IMR-90 (cell line): ENCODE data around the gene PRODH2. TPM values are rescaled to one million over a fixed set of nuclear protein-coding genes. Genes with fewer than 3 reads are reported as not detected.

ENCODE experiments used
- ATAC-seq: fragments of 200-7000 bp; cut with Tn5 transposase; 2 replicates; pipeline ENCODE4 v1.9.1; 2020; ENCODE audit warnings: low read depth, mild to moderate bottlenecking, moderate library complexity
- BruUV-seq: library from RNA; stranded (reverse); fragments of 400-500 nt; replicated peaks from 2 replicates; lab custom pipeline; 2021; lab: Mats Ljungman, UMichigan
- CTCF ChIA-PET: fragments of 300-600 bp; formaldehyde crosslinking; extraction: SDS; loops from one replicate; lab custom pipeline; 2021; ENCODE audit warnings: antibody characterized with exemption; lab: Yijun Ruan, JAX
- POLR2A ChIA-PET: fragments of 300-600 bp; sonication (Branson Sonifier 250); formaldehyde crosslinking; loops from one replicate; lab custom pipeline; 2022; ENCODE audit warnings: antibody characterized with exemption; ENCODE audit not compliant: unreplicated experiment; lab: Charles Lee
- DNase-seq: peaks from one replicate; pipeline ENCODE4 v3.0.0; 2013
- H2AFZ ChIP-seq: replicated peaks from 2 replicates; pipeline ENCODE3; 2013; ENCODE audit warnings: low read length, mild to moderate bottlenecking; ENCODE audit not compliant: poor library complexity
- H2AK5ac ChIP-seq: 2 replicates; pipeline ENCODE4 v1.6.1; 2013; ENCODE audit warnings: low read depth, low read length, inconsistent platforms
- H2AK9ac ChIP-seq: replicated peaks from 2 replicates; pipeline ENCODE3; 2013; ENCODE audit warnings: mild to moderate bottlenecking, low read depth, low read length, moderate library complexity; ENCODE audit not compliant: poor library complexity
- H2BK120ac ChIP-seq: 2 replicates; pipeline ENCODE4 v1.6.1; 2013; ENCODE audit warnings: low read depth, low read length, inconsistent platforms
- H2BK15ac ChIP-seq: 3 replicates; pipeline ENCODE4 v1.6.1; 2013; ENCODE audit warnings: low read depth, low read length, inconsistent platforms
- H2BK20ac ChIP-seq: 2 replicates; pipeline ENCODE4 v1.6.1; 2013; ENCODE audit warnings: low read depth, mild to moderate bottlenecking, inconsistent platforms, low read length, moderate library complexity
- H2BK5ac ChIP-seq: 2 replicates; pipeline ENCODE4 v1.6.1; 2013; ENCODE audit warnings: mild to moderate bottlenecking, low read depth, low read length, inconsistent platforms; ENCODE audit not compliant: poor library complexity, severe bottlenecking
- H3K14ac ChIP-seq: replicated peaks from 2 replicates; pipeline ENCODE4 v1.6.1; 2013; ENCODE audit warnings: low read depth, low read length, inconsistent platforms
- H3K18ac ChIP-seq: 2 replicates; pipeline ENCODE4 v1.6.1; 2013; ENCODE audit warnings: low read depth, low read length, control low read depth
- H3K23ac ChIP-seq: 2 replicates; pipeline ENCODE4 v1.6.1; 2013; ENCODE audit warnings: low read depth, low read length, inconsistent platforms
- H3K27ac ChIP-seq: 2 replicates; pipeline ENCODE4 v1.5.1; 2013; ENCODE audit warnings: mild to moderate bottlenecking, control low read depth, low read length; ENCODE audit not compliant: insufficient read depth
- H3K27me3 ChIP-seq: 2 replicates; pipeline ENCODE4 v1.6.1; 2013; ENCODE audit warnings: low read length; ENCODE audit not compliant: control insufficient read depth, insufficient read depth
- H3K36me3 ChIP-seq: 2 replicates; pipeline ENCODE4 v1.6.1; 2013; ENCODE audit warnings: low read length, mixed read lengths; ENCODE audit not compliant: control insufficient read depth, insufficient read depth
- H3K4ac ChIP-seq: 2 replicates; pipeline ENCODE4 v1.6.1; 2013; ENCODE audit warnings: low read depth, low read length, inconsistent platforms
- H3K4me1 ChIP-seq: 2 replicates; pipeline ENCODE4 v1.6.1; 2013; ENCODE audit warnings: low read length, mixed read lengths; ENCODE audit not compliant: control insufficient read depth, insufficient read depth
- H3K4me2 ChIP-seq: 2 replicates; pipeline ENCODE4 v1.6.1; 2013; ENCODE audit warnings: low read depth, mild to moderate bottlenecking, control low read depth, low read length, moderate library complexity
- H3K4me3 ChIP-seq: 2 replicates; pipeline ENCODE4 v1.5.1; 2013; ENCODE audit warnings: low read depth, mild to moderate bottlenecking, control low read depth, low read length, moderate library complexity; ENCODE audit not compliant: insufficient read depth
- H3K56ac ChIP-seq: 2 replicates; pipeline ENCODE4 v1.6.1; 2013; ENCODE audit warnings: low read length, inconsistent platforms; ENCODE audit not compliant: insufficient read depth; ENCODE audit errors: extremely low read depth
- H3K79me1 ChIP-seq, 2 experiments: 2 replicates each; pipeline ENCODE4 v1.6.1; 2013; ENCODE audit warnings: low read length in 2 of 2, inconsistent platforms in 1 of 2, low read depth in 1 of 2
- H3K9ac ChIP-seq: 2 replicates; pipeline ENCODE4 v1.6.1; 2013; ENCODE audit warnings: low read depth, low read length, control low read depth
- H3K9me1 ChIP-seq: 2 replicates; pipeline ENCODE4 v1.6.1; 2013; ENCODE audit warnings: low read length, inconsistent platforms; ENCODE audit not compliant: insufficient read depth
- H3K9me3 ChIP-seq: 2 replicates; pipeline ENCODE4 v1.6.1; 2013; ENCODE audit warnings: low read length; ENCODE audit not compliant: control insufficient read depth, insufficient read depth
- H4K20me1 ChIP-seq: 2 replicates; pipeline ENCODE4 v1.6.1; 2013; ENCODE audit warnings: low read length, inconsistent platforms; ENCODE audit not compliant: insufficient read depth
- H4K5ac ChIP-seq: 2 replicates; pipeline ENCODE4 v1.6.1; 2013; ENCODE audit warnings: mild to moderate bottlenecking, low read depth, low read length, control low read depth
- H4K8ac ChIP-seq, 2 experiments: 2 replicates each; pipeline ENCODE4 v1.6.1; 2013; ENCODE audit warnings: low read depth in 2 of 2, low read length in 2 of 2, control low read depth in 1 of 2, inconsistent platforms in 1 of 2
- H4K91ac ChIP-seq: 2 replicates; pipeline ENCODE4 v1.6.1; 2013; ENCODE audit warnings: low read depth, low read length, inconsistent platforms; ENCODE audit not compliant: insufficient read depth
- BHLHE40 ChIP-seq: fragments of 150-350 bp; IDR thresholded peaks from 2 replicates; pipeline ENCODE4 v1.6.1; 2016; ENCODE audit warnings: mild to moderate bottlenecking, low read depth, low read length
- CEBPB ChIP-seq: IDR thresholded peaks from 2 replicates; pipeline ENCODE4 v1.6.1; 2012; ENCODE audit warnings: low read depth, low read length, improper control_type of control experiment
- CHD1 ChIP-seq: IDR thresholded peaks from 2 replicates; pipeline ENCODE4 v1.6.1; 2012; ENCODE audit warnings: low read depth, low read length, improper control_type of control experiment
- FOS ChIP-seq: fragments of 150-350 bp; IDR thresholded peaks from 2 replicates; pipeline ENCODE4 v1.6.1; 2016; ENCODE audit warnings: low read depth, low read length
- MAFK ChIP-seq: IDR thresholded peaks from 2 replicates; pipeline ENCODE4 v1.6.1; 2012; ENCODE audit warnings: low read depth, low read length, improper control_type of control experiment
- MAZ ChIP-seq: IDR thresholded peaks from 2 replicates; pipeline ENCODE4 v1.6.1; 2012; ENCODE audit warnings: low read depth, mild to moderate bottlenecking, low read length, improper control_type of control experiment, moderate library complexity, borderline replicate concordance
- MXI1 ChIP-seq: IDR thresholded peaks from 2 replicates; pipeline ENCODE4 v1.6.1; 2012; ENCODE audit warnings: low read depth, mild to moderate bottlenecking, low read length, moderate library complexity, borderline replicate concordance
- NFE2L2 ChIP-seq: fragments of 150-350 bp; IDR thresholded peaks from 2 replicates; pipeline ENCODE4 v1.6.1; 2016; ENCODE audit warnings: low read depth, mild to moderate bottlenecking, low read length
- RCOR1 ChIP-seq: IDR thresholded peaks from 2 replicates; pipeline ENCODE4 v1.6.1; 2012; ENCODE audit warnings: mild to moderate bottlenecking, low read length, improper control_type of control experiment; ENCODE audit not compliant: insufficient replicate concordance
- RFX5 ChIP-seq: IDR thresholded peaks from 2 replicates; pipeline ENCODE4 v1.8.0; 2012; ENCODE audit warnings: low read depth, mild to moderate bottlenecking, low read length, moderate library complexity
- SMC3 ChIP-seq: fragments of 150-350 bp; IDR thresholded peaks from 2 replicates; pipeline ENCODE4 v1.6.1; 2016; ENCODE audit warnings: low read depth, mild to moderate bottlenecking, antibody characterized with exemption, low read length, moderate library complexity
- USF2 ChIP-seq: fragments of 150-350 bp; IDR thresholded peaks from 2 replicates; pipeline ENCODE4 v1.6.1; 2017; ENCODE audit warnings: mild to moderate bottlenecking, antibody characterized with exemption, low read length, low read depth
- WGBS, 2 experiments: methylation state at CpG; one replicate each; pipeline versions ENCODE4 v1.1.5 to v1.1.7; 2013; ENCODE audit warnings: missing lambda C conversion rate in 2 of 2; ENCODE audit not compliant: insufficient read length in 1 of 2; ENCODE audit errors: extremely low coverage in 2 of 2; 5-methylcytosine and 5-hydroxymethylcytosine counted together
- dilution Hi-C: fragments of 300-500 bp; cut with HindIII; formaldehyde crosslinking; loops from one replicate; pipeline ENCODE4 v1.14.3; 2018; ENCODE audit warnings: low sequenced_read_pairs; ENCODE audit not compliant: unreplicated experiment
- in situ Hi-C: fragments of 300-500 bp; cut with MboI; formaldehyde crosslinking; loops from 3 replicates; pipeline ENCODE4 v1.14.3; 2019; ENCODE audit warnings: low sequenced_read_pairs, inconsistent platforms, mixed read lengths
- intact Hi-C: fragments of 100-400 bp; cut with micrococcal nuclease; formaldehyde crosslinking; loops from 2 replicates; pipeline ENCODE4 v1.10.0; 2022
- polyA plus RNA-seq, 3 experiments: library from polyadenylated mRNA; depleted of rRNA; stranded (reverse); fragments of >200 nt; gene quantifications; 2 replicates each; pipeline ENCODE4 v1.2.3, GENCODE V29; 2012; ENCODE audit warnings: low replicate concordance in 1 of 3
- total RNA-seq: library from RNA; depleted of rRNA; stranded (reverse); fragments of >200 nt; gene quantifications from 2 replicates; pipeline ENCODE4 v1.2.3, GENCODE V29; 2012

The PRODH2 gene
- total and polyA plus RNA-seq, 2 of the 4 experiments (the other 2 are of a cell fraction): not detected

- intact Hi-C loops (loop anchor here (2.0 kb wide), 1 partner anchor 50 kb away; no protein-coding TSS in a partner anchor), dilution Hi-C loops (no loop called here), in situ Hi-C loops (no loop called here)
- ATAC-seq (no peak), DNase-seq (no peak)
- Histone ChIP-seq H2BK20ac (no peak overlapping the region), H3K4me3 (no peak overlapping the region), H3K27me3 (peaks cover 76% of the 10 kb centered on the region), H3K9ac (no peak overlapping the region), H4K5ac (no peak overlapping the region), H2BK120ac (no peak overlapping the region), H3K79me1 (no peaks in the 10 kb centered on the region), H3K14ac (no peak overlapping the region), H2AK9ac (no peak overlapping the region), H2AFZ (no peak overlapping the region), H3K4ac (no peak overlapping the region), H3K4me1 (no peaks in the 10 kb centered on the region; the same call in 1 of the 2 replicates), H4K20me1 (no peaks in the 10 kb centered on the region), H3K9me1 (no peaks in the 10 kb centered on the region), H3K27ac (no peak overlapping the region), H3K4me2 (no peak overlapping the region), H2BK15ac (no peak overlapping the region), H3K18ac (no peak overlapping the region), H3K23ac (no peak overlapping the region), H3K9me3 (no peaks in the 10 kb centered on the region), H2AK5ac (no peak overlapping the region), H4K8ac (no peak overlapping the region), H2BK5ac (no peak overlapping the region), H4K91ac (no peak overlapping the region), H3K36me3 (no peaks in the 10 kb centered on the region), H3K56ac (no peak overlapping the region)
- ChIA-PET CTCF (no interaction called here), POLR2A (no interaction called here)
- TF ChIP-seq RFX5 (no peak), CEBPB (no peak), MAZ (no peak), CHD1 (no peak), USF2 (no peak), RCOR1 (no peak), MXI1 (no peak), MAFK (no peak), FOS (no peak), BHLHE40 (no peak), SMC3 (no peak), NFE2L2 (no peak)
- no TSS peak for BruUV-seq
- 51% methylated on average over 4 of the region's 8 CpGs; no CpG with 5 or more reads in 1 of the 2 experiments for WGBS, 2 experiments
Measured at GRCh38 chr19:35853038-35853756, 40.6 kb upstream of the PRODH2 start.
